T-helper 2 cell treated with Interferon-gamma antibody and Interleukin-4, amounts not matched to agents 5 μg/mL and 100 μg/mL, for 36 hours (primary cell): ENCODE measurements around the gene PMEPA1.

ENCODE experiments used
- DNase-seq: peaks from one replicate; pipeline ENCODE4 v3.0.0; 2021; ENCODE audit warnings: low spot score
- H3K27ac Mint-ChIP-seq: one replicate; pipeline ENCODE4 v1.8.0; 2021; ENCODE audit warnings: mild to moderate bottlenecking, mixed read lengths
- H3K27me3 Mint-ChIP-seq: one replicate; pipeline ENCODE4 v1.8.0; 2021; ENCODE audit warnings: low read depth, mixed read lengths
- H3K36me3 Mint-ChIP-seq: one replicate; pipeline ENCODE4 v1.8.0; 2021; ENCODE audit warnings: low read depth, mixed read lengths
- H3K4me1 Mint-ChIP-seq: one replicate; pipeline ENCODE4 v1.8.0; 2021; ENCODE audit warnings: low read depth, mixed read lengths
- H3K4me3 Mint-ChIP-seq: one replicate; pipeline ENCODE4 v1.8.0; 2022; ENCODE audit warnings: mild to moderate bottlenecking, moderate library complexity, mixed read lengths
- H3K9me3 Mint-ChIP-seq: one replicate; pipeline ENCODE4 v1.8.0; 2021; ENCODE audit warnings: mixed read lengths

PMEPA1 gene

DNA sequence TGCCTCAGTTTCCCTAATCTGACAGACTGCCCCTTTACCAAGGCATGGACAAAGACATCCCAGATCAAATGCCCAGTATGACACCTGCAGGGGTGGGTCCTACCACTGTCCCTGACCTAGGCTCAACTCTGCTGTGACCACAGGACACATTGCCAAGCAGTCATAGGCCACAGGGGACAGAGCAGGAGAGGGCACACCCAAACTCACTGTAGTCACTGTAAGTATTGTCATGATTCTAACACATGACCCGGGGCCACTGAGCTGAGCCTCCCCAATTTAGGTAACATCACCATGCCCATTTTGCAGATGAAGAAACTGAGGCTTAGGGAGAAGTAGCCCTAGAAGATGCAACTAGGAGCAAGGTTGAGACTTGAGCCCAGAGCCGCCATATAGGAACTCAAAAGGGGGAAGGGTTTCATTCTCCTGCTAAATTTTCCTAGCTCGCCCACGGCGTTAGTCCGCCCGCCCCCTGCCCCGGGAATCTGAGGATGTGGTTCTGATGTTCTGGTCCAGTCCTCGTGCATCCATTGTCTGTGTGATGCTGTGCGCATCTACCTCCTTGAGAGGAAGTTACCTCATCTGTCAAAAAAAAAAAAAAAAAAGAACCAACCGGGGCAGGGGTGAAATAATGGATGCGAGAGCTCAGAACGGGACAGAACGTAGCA lies 44.8 kb downstream of the PMEPA1 start:
- H3K4me1 Mint-ChIP-seq, result no peaks in the 10 kb centered on the region

DNA sequence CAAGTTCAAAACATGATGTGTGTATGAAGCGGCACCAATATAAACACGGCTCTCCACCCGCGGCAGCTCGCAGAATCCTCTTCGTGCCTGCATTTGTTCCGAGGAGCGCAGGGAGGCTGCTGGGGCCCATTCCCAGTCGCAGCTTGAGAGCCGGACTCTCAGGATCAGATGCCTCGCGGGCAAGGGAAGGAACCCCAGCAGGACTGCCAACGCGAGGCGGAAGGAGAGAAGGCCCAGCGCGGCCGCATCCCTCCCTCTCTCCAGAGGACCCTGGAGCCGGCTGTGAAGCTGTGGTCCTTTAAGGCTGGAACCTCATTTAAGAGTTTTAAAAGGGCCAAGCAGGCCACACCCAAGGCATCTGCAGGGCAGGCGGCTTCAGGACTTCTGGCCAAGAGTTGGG lies 45.3 kb downstream of the PMEPA1 start:
- Mint-ChIP-seq H3K27me3 (no peaks in the 10 kb centered on the region), H3K9me3 (no peaks in the 10 kb centered on the region), H3K4me1 (no peaks in the 10 kb centered on the region), H3K36me3 (no peaks in the 10 kb centered on the region), H3K27ac (no peak overlapping the region), H3K4me3 (no peak overlapping the region)
- no peak for DNase-seq

More for the DNA sequence above, 44.8 kb downstream of the PMEPA1 start:
- Mint-ChIP-seq H3K4me3 (no peak overlapping the region), H3K27me3 (no peaks in the 10 kb centered on the region), H3K36me3 (no peaks in the 10 kb centered on the region), H3K27ac (no peak overlapping the region), H3K9me3 (no peaks in the 10 kb centered on the region)
- DNase-seq, result no peak

DNA sequence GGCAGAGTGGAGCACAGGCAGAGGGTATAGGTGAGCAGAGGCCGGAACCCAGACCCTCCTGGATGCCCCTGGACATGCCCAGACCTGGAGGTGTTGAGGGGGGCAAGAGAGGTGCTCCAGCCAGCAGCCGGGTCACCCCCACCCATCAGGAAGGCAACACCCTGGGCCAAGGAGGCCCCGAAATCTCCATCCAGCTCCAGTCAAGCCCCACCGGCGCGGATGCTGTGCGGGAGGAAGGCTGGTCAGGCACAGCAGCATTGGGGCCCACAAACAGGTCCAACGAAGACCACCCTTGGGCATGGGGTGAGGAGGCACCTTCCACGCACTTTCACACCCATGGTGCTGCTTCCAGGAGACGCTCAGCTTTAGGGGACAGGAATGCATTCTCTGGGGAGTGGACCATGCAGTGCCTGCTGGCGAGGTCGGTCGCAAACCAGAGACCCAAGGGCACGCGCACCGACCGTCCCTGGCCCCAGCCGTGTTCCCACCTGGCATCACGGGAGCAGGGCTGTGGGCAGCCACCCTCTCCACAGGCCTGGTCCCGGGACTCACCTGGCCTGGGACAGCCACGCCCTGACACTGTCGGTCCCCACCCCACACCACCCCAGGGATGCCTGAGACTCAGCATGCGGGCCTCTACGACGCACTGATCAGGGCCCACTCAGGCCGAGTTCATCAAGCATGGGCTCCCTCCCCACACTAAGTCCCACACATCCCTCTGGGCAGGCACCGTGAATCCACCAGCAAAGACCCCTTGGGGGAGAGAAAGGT lies 45.9 kb downstream of the PMEPA1 start:
- Mint-ChIP-seq H3K9me3 (no peaks in the 10 kb centered on the region), H3K27ac (no peak overlapping the region), H3K36me3 (no peaks in the 10 kb centered on the region), H3K27me3 (no peaks in the 10 kb centered on the region), H3K4me1 (no peaks in the 10 kb centered on the region), H3K4me3 (no peak overlapping the region)
- no peak for DNase-seq

DNA sequence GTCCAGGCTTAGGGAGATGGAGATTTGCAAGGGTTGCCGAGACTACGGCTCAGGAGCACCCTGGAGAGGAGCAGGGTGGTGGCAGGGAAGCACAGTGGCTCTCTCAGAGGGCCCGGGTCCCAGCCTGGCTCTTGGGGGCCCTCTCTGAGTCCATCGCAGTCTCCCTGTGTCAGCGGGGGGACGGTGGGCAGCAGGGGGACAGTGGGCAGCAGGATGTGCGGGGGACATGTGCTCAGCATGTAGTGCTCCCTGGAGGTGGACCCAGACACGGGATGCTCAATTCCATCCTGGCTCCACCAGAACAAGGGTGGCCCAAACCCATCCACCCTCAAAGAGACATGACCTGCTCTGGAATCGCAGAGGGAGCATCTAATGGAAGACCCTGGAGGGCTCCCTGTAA lies 46.6 kb downstream of the PMEPA1 start:
- peaks cover 2% of the 10 kb centered on the region for H3K4me1 Mint-ChIP-seq
- H3K9me3 Mint-ChIP-seq, result no peaks in the 10 kb centered on the region
- no peaks in the 10 kb centered on the region for H3K27me3 Mint-ChIP-seq
- no peaks in the 10 kb centered on the region for H3K36me3 Mint-ChIP-seq
- no peak for DNase-seq
- H3K4me3 Mint-ChIP-seq, result no peak overlapping the region
- no peak overlapping the region for H3K27ac Mint-ChIP-seq

DNA sequence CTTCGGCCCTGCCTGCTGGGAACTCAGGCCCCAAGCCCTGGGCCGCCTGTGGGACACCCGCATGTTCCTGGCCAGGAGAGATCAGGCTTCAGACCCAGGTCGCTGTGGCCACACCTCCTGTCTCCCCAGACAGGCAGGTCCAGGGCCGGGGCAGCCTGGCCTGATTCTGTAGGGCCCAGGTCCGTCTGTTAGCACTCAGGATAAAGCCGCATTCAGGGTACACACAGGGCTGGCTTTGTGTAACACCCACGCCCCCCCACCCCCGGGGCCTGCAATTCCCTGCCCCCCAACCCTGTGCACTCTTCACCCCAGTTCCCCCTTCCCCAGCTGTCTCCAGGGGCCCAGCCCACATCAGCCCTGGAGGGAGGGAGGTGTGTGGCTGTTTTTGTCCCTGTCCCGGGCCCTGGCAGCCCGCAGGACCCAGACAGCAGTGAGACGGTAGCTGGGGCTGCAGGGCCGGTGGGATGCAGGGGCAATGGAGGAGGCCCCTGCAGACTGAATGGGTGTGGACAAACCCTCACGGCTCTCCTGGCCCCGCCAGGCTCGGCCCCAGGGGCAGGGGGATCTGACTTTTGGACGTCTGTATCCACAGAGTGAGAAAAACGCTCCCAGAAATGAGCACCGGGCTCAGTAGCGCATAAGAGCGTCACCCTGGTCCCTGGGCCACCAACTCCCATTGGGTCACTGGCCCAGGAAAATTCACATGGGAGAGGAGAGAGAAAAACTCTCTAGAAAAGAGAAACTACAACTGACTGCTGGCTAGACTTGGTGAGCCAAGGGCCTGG lies 47.2 kb downstream of the PMEPA1 start:
- Mint-ChIP-seq H3K9me3 (no peaks in the 10 kb centered on the region), H3K27me3 (no peaks in the 10 kb centered on the region), H3K27ac (no peak overlapping the region), H3K4me3 (no peak overlapping the region), H3K4me1 (peaks cover 8% of the 10 kb centered on the region), H3K36me3 (no peaks in the 10 kb centered on the region)
- no peak for DNase-seq

DNA sequence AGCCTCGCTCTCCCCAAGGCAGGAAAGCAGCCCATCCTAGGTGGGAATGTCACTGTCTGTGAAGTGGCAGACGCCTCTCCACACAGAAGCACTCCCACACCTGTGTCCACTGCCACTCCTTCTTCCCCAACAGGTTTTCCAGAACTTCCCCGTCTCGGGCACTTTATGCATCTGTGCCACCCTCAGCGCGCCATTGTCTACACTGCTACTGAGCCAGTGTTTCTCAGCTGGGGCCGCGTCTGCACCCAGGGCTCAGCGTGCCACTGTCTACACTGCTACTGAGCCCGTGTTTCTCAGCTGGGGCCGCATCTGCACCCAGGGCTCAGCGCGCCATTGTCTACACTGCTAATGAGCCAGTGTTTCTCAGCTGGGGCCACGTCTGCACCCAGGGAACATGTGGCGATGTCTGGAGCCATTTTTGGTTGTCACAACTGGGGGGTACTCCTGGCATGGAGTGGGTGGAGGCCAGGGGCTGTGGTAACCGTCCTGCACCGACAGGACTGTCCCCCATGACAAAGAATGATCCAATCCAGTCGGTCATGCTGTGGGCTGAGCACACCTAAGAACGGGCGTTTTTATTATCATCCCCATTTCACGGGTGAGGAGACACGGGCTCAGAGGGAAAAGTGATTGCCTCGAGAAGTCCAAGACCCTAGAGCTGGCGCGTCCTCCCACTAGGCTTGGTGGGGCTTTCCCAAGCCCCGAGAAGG lies 47.9 kb downstream of the PMEPA1 start:
- no peaks in the 10 kb centered on the region for H3K27me3 Mint-ChIP-seq
- peak overlapping the region; percentile 57 for H3K27ac Mint-ChIP-seq
- peaks cover 8% of the 10 kb centered on the region for H3K4me1 Mint-ChIP-seq

DNA sequence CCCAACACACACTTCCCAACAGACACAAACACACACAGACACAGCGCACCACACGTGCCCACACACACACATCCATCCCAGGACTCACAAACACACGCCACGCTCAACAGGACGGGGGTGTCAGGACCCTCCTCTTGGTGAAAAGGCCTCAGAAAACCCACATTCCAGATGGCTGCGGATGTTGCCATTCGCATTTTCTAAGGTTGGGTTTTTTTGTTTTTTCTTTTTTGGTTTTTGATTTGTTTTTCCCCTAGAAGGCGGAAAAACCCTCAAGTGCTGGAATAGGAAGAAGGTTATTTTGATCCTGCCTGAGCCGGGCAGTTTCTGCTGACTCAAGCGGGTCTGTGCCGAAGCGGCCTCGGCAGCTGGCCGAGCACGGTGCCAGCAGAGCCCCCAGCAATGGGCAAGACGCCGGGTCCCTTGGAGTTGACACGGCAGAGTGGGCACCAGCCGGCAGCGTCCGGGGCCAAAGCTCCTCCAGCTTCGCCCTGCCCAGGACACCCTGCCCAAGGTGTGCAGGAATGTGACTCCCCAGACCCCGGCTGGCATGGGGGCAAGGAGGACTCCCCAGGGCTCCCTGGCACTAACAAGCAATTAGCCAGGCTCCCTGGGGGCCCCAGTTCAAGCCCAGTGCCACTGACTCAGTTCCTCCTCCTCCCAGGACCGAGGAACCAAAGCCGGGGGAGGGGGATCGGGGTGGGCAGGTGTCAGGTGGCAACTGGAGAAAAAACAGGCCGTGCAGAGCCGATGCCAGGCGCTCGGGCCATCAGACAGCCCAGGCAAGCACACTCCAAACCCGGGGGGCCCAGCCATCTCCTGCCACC lies 48.7 kb downstream of the PMEPA1 start:
- DNase-seq, result no peak
- Mint-ChIP-seq H3K27ac (no peak overlapping the region), H3K9me3 (no peaks in the 10 kb centered on the region), H3K27me3 (no peaks in the 10 kb centered on the region), H3K36me3 (no peaks in the 10 kb centered on the region), H3K4me1 (peaks cover 8% of the 10 kb centered on the region), H3K4me3 (no peak overlapping the region)

More for the DNA sequence above, 47.9 kb downstream of the PMEPA1 start:
- no peak for DNase-seq
- no peaks in the 10 kb centered on the region for H3K9me3 Mint-ChIP-seq
- no peak overlapping the region for H3K4me3 Mint-ChIP-seq
- no peaks in the 10 kb centered on the region for H3K36me3 Mint-ChIP-seq

DNA sequence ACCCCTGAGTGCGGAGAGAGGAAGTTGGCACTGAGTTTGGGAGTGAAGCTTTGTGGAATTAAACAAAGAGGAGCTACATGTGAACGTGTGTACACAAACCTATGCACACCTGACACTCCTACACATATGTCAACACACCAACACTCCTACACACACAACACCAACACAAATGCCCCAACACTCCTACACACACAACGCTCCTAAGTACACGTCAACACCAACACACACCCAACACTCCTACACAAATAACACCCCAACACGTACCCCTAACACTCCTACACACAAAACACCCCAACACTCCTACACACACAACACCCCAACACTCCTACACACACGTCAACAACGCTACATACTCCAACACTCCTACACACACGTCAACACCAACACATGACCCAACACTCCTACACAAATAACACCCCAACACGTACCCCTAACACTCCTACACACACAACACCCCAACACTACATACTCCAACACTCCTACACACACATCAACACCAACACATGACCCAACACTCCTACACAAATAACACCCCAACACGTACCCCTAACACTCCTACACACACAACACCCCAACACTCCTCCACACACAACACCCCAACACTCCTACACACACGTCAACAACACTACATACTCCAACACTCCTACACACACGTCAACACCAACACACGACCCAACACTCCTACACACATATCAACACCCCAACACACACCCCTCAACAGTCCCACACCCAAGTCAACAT lies 49.5 kb downstream of the PMEPA1 start:
- H3K27ac Mint-ChIP-seq, result no peak overlapping the region

DNA sequence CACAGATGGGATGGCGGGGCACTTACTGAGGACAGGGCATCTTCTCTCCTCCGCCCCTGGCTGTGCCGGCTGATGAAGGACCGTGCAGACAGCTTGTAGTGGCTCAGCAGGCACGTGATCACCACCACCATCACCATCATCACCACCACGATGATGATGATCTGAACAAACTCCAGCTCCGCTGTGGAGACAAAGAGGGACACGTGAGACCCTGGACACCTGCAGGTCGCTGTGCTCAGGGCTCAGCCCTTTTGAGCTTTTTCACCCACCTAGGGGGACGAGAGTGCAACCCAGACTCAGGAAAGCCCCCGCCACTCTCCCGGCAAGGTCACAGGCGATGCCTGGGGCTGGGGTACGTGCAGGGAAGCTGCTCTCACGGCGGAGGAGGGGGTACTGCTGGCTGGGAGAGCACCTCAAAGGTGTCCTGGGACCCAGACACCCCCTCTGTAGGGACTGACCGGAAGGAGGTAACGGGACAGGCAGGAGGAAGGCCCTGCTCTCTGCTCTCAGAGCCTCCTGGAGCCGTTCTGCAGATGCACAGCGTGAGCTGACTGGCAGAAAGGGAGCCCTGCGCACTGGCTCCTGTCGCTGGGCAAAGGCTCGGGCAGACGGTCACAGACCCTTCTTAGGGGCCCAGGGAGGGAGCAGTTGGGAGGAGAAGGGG lies 50.2 kb downstream of the PMEPA1 start:
- Mint-ChIP-seq H3K4me3 (no peak overlapping the region), H3K27me3 (no peaks in the 10 kb centered on the region), H3K36me3 (no peaks in the 10 kb centered on the region), H3K4me1 (peaks cover 8% of the 10 kb centered on the region), H3K9me3 (no peaks in the 10 kb centered on the region), H3K27ac (no peak overlapping the region)
- DNase-seq, result no peak

More for the DNA sequence above, 49.5 kb downstream of the PMEPA1 start:
- DNase-seq, result no peak
- Mint-ChIP-seq H3K36me3 (no peaks in the 10 kb centered on the region), H3K4me1 (peaks cover 8% of the 10 kb centered on the region), H3K4me3 (no peak overlapping the region), H3K27me3 (no peaks in the 10 kb centered on the region), H3K9me3 (no peaks in the 10 kb centered on the region)

DNA sequence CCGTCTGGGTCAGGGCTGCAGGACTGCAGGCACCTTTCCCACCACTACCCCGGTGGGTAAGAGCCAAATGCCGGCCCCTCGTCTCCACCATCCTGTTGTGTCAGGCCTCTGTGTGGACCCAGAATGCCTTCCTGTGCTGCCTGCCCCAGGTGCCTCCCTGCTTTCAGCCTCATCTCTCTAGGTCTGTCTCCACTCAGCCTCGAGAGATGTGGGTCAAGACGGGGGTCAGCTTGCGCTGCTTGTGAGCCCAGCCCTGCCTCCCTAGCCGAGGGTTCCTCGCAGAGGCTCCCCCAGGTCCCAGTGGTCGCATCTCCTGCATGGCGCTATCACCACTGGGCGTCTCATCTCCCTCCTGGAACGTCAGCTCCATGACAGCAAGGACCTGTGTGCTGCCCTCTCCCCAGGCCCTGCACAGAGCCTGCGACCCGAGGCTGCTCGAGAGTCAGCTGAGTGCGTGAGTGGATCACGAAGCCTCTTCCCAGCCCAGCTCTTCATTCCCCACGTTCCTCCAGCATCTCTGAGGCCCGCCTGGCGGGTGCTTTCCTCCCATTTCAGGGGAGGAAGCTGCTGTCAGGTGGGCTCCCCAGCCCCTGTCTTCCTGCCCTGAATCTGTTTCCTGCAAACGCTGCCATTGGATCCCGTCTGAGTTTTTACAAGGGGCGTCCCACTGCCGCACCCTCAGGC lies 50.8 kb downstream of the PMEPA1 start:
- peaks cover 11% of the 10 kb centered on the region for H3K4me1 Mint-ChIP-seq
- no peak for DNase-seq
- no peak overlapping the region for H3K27ac Mint-ChIP-seq
- H3K27me3 Mint-ChIP-seq, result no peaks in the 10 kb centered on the region
- H3K4me3 Mint-ChIP-seq, result no peak overlapping the region
- H3K9me3 Mint-ChIP-seq, result no peaks in the 10 kb centered on the region
- H3K36me3 Mint-ChIP-seq, result no peaks in the 10 kb centered on the region

DNA sequence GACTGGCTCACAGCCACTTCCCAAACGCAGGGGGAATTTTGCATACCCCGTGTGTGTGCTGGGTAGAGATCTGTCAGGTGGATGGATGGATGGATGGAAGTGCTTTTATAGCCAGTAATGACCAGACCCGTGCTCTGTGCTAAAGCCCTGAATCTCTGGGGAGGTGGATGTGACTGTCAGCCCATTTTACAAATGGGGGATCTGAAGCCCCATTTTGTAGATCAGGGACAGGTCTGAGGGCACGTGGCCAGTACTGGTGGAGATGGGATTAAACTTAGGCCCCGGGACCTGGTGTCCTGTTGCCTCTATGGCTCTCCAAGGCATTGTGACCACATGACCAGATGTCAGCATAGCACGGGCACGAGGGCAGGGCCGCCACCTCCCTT lies 51.4 kb downstream of the PMEPA1 start:
- no peaks in the 10 kb centered on the region for H3K9me3 Mint-ChIP-seq
- H3K27me3 Mint-ChIP-seq, result no peaks in the 10 kb centered on the region
- no peak overlapping the region for H3K4me3 Mint-ChIP-seq
- H3K27ac Mint-ChIP-seq, result no peak overlapping the region
- DNase-seq, result no peak
- no peaks in the 10 kb centered on the region for H3K36me3 Mint-ChIP-seq
- H3K4me1 Mint-ChIP-seq, result peaks cover 11% of the 10 kb centered on the region
